Measurements from ENCODE around the gene CSTF3. TPM values are rescaled to one million over a fixed set of nuclear protein-coding genes. Genes with fewer than 3 reads are reported as not detected.

CSTF3 gene
- total and polyA plus RNA-seq, 9 of the 15 experiments (the other 6 are each of a cell fraction or from before 2014, with no cell fraction given), result 37.0 to 111 (median 61.0) TPM

GRCh38 chr11:33207408-33207985 is 46.2 kb upstream of the CSTF3 start (continued):
- TF ChIP-seq MNT (conservative IDR thresholded peaks at IDR 0.05), result peak in 1 of 2 experiments; percentile 43; a peak in 1 of 4 replicates
- peak in 1 of 2 experiments; percentile 24 for TF ChIP-seq AFF1 (IDR thresholded peaks at IDR 0.05; ENCODE audit: low read depth in 1 of 2, partially characterized antibody in 2 of 2)
- TF ChIP-seq MYC (IDR thresholded peaks at IDR 0.05; ENCODE audit: low read depth, low read length), result no peak; the same call in 1 of the 2 replicates
- no peak for TF ChIP-seq MYC (CRISPR knock-in tag; IDR thresholded peaks at IDR 0.05; ENCODE audit: borderline replicate concordance, low read depth)
